Measurements from ENCODE around the gene PPM1H.
"Not testable (repeated sequence)": the region's sequence is repeated elsewhere in the genome, so short reads cannot be mapped to it uniquely, and the experiment has no call there.

Gene PPM1H

DNA sequence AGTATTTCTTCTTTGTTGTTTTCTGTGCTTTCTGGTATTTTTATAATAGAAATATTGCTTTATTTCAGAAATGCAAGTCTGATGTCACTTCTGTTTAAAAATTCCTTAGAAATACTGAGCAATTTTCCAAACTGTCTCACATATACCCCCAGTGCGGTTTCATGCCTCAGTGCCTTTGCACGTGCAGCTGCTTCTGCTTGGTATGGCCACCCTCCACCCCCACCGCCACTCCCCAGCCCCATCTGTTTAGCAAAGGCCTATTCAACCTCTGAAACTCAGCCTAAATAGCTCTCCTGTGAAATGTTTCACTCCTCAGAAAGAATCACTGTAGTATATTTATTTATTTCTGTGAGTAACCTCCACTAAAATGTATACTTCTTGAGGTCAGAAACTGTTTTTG lies 52.3 kb downstream of the PPM1H start:
- Histone ChIP-seq H3K27me3 (ENCODE audit: control insufficient read depth in 1 of 2, insufficient read depth in 1 of 2, low read length in 2 of 2) (peaks cover 0 to 23% of the 10 kb centered on the region in 2 experiments), H3K27ac (ENCODE audit: low read length, poor library complexity, severe bottlenecking) (no peak overlapping the region), H4K91ac (ENCODE audit: low read length) (no peak overlapping the region), H3K36me3 (ENCODE audit: control insufficient read depth in 1 of 2, insufficient read depth in 2 of 2, low read depth in 1 of 2, low read length in 2 of 2) (no peaks in the 10 kb centered on the region), H3K4me3 (ENCODE audit: insufficient read depth in 1 of 2, low read depth in 1 of 2, low read length in 2 of 2) (no peak overlapping the region), H3K9me3 (ENCODE audit: control insufficient read depth, low read length) (peaks cover 5% of the 10 kb centered on the region), H2BK5ac (ENCODE audit: low read depth, low read length, poor library complexity, severe bottlenecking) (no peak overlapping the region), H3K4ac (ENCODE audit: low read depth in 1 of 2, low read length in 2 of 2) (no peak overlapping the region), H2BK120ac (ENCODE audit: low read depth, low read length) (no peak overlapping the region), H4K8ac (ENCODE audit: low read length) (no peak overlapping the region), H3K79me1 (replicated peaks; ENCODE audit: low read length, poor library complexity, severe bottlenecking) (peaks cover 9% of the 10 kb centered on the region), H3K9ac (ENCODE audit: low read length) (no peak overlapping the region), H2AFZ (ENCODE audit: low read depth, low read length) (no peak overlapping the region), H2BK15ac (ENCODE audit: low read depth, poor library complexity, severe bottlenecking) (no peak overlapping the region), H3K18ac (ENCODE audit: low read depth in 1 of 2, low read length in 2 of 2) (no peak overlapping the region), H3K23ac (ENCODE audit: low read length in 2 of 2) (no peak overlapping the region), H3K4me1 (ENCODE audit: control insufficient read depth, insufficient read depth, low read depth, low read length) (peaks cover 7% of the 10 kb centered on the region), H2BK12ac (ENCODE audit: low read length in 2 of 2) (no peak overlapping the region), H3K14ac (ENCODE audit: low read length in 2 of 2) (no peak overlapping the region), H3K4me2 (ENCODE audit: low read length, poor library complexity, severe bottlenecking) (no peak overlapping the region), H2AK5ac (ENCODE audit: low read length, severe bottlenecking) (peak overlapping the region; percentile 40)
- DNase-seq, result no peak
- 84% methylated on average over 3 of the region's 3 CpGs for WGBS

GRCh38 chr12:62882140-62882539 lies 52.8 kb downstream of the PPM1H start:
- H3K9me3 ChIP-seq (ENCODE audit: control insufficient read depth, low read length), result peaks cover 5% of the 10 kb centered on the region
- H3K23ac ChIP-seq (ENCODE audit: low read length in 2 of 2), result no peak overlapping the region
- H4K91ac ChIP-seq (ENCODE audit: low read length), result no peak overlapping the region
- no peak overlapping the region for H3K18ac ChIP-seq (ENCODE audit: low read depth in 1 of 2, low read length in 2 of 2)
- H2BK15ac ChIP-seq (ENCODE audit: low read depth, poor library complexity, severe bottlenecking), result no peak overlapping the region
- H3K4me3 ChIP-seq (ENCODE audit: insufficient read depth in 1 of 2, low read depth in 1 of 2, low read length in 2 of 2), result no peak overlapping the region
- peaks cover 7% of the 10 kb centered on the region for H3K4me1 ChIP-seq (ENCODE audit: control insufficient read depth, insufficient read depth, low read depth, low read length)
- H3K27ac ChIP-seq (ENCODE audit: low read length, poor library complexity, severe bottlenecking), result peak overlapping the region; percentile 31
- no peak overlapping the region for H2BK12ac ChIP-seq (ENCODE audit: low read length in 2 of 2)
- H2BK5ac ChIP-seq (ENCODE audit: low read depth, low read length, poor library complexity, severe bottlenecking), result no peak overlapping the region
- H3K4me2 ChIP-seq (ENCODE audit: low read length, poor library complexity, severe bottlenecking), result no peak overlapping the region
- no peak overlapping the region for H3K4ac ChIP-seq (ENCODE audit: low read depth in 1 of 2, low read length in 2 of 2)
- no peak overlapping the region for H2AFZ ChIP-seq (ENCODE audit: low read depth, low read length)
- H2AK5ac ChIP-seq (ENCODE audit: low read length, severe bottlenecking), result peak overlapping the region; percentile 64
- H3K27me3 ChIP-seq (ENCODE audit: control insufficient read depth in 1 of 2, insufficient read depth in 1 of 2, low read length in 2 of 2), result peaks cover 0 to 23% of the 10 kb centered on the region in 2 experiments
- H2BK120ac ChIP-seq (ENCODE audit: low read depth, low read length), result no peak overlapping the region
- no peak overlapping the region for H3K9ac ChIP-seq (ENCODE audit: low read length)
- no peak overlapping the region for H4K8ac ChIP-seq (ENCODE audit: low read length)
- no peaks in the 10 kb centered on the region for H3K36me3 ChIP-seq (ENCODE audit: control insufficient read depth in 1 of 2, insufficient read depth in 2 of 2, low read depth in 1 of 2, low read length in 2 of 2)
- H3K79me1 ChIP-seq (replicated peaks; ENCODE audit: low read length, poor library complexity, severe bottlenecking), result peaks cover 7% of the 10 kb centered on the region
- H3K14ac ChIP-seq (ENCODE audit: low read length in 2 of 2), result no peak overlapping the region
- WGBS, result 92% methylated on average over 3 of the region's 3 CpGs
- no peak for DNase-seq

DNA sequence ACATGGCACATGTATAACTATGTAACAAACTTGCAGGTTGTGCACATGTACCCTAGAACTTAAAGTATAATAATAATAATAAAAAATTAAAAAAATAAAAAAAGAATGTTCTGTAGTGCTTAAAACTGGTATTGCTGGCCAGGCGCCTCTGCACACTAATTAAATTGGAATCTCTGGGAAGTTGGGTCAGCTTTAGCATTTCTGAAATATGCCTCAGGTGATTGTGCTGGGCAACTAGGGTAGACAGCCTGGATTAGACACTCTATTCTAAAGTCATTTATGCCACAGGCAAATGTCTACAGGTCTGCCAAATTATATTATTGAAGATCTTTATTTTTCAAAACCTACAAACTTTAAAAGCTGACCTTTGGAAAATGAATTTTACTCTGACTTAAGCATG lies 55.3 kb downstream of the PPM1H start:
- Histone ChIP-seq H3K4ac (ENCODE audit: low read depth in 1 of 2, low read length in 2 of 2) (no peak overlapping the region), H2BK15ac (ENCODE audit: low read depth, poor library complexity, severe bottlenecking) (no peak overlapping the region), H4K8ac (ENCODE audit: low read length) (no peak overlapping the region), H3K9ac (ENCODE audit: low read length) (no peak overlapping the region), H2BK5ac (ENCODE audit: low read depth, low read length, poor library complexity, severe bottlenecking) (no peak overlapping the region), H2BK12ac (ENCODE audit: low read length in 2 of 2) (no peak overlapping the region), H2AK5ac (ENCODE audit: low read length, severe bottlenecking) (no peak overlapping the region), H3K79me1 (replicated peaks; ENCODE audit: low read length, poor library complexity, severe bottlenecking) (peaks cover 9% of the 10 kb centered on the region), H3K27me3 (ENCODE audit: control insufficient read depth in 1 of 2, insufficient read depth in 1 of 2, low read length in 2 of 2) (peaks cover 0 to 36% of the 10 kb centered on the region in 2 experiments), H2AFZ (ENCODE audit: low read depth, low read length) (no peak overlapping the region), H2BK120ac (ENCODE audit: low read depth, low read length) (no peak overlapping the region), H3K9me3 (ENCODE audit: control insufficient read depth, low read length) (peaks cover 5% of the 10 kb centered on the region), H4K91ac (ENCODE audit: low read length) (no peak overlapping the region), H3K27ac (ENCODE audit: low read length, poor library complexity, severe bottlenecking) (no peak overlapping the region), H3K4me1 (ENCODE audit: control insufficient read depth, insufficient read depth, low read depth, low read length) (peaks cover 9% of the 10 kb centered on the region), H3K36me3 (ENCODE audit: control insufficient read depth in 1 of 2, insufficient read depth in 2 of 2, low read depth in 1 of 2, low read length in 2 of 2) (no peaks in the 10 kb centered on the region), H3K18ac (ENCODE audit: low read depth in 1 of 2, low read length in 2 of 2) (no peak overlapping the region), H3K4me2 (ENCODE audit: low read length, poor library complexity, severe bottlenecking) (no peak overlapping the region), H3K4me3 (ENCODE audit: insufficient read depth in 1 of 2, low read depth in 1 of 2, low read length in 2 of 2) (no peak overlapping the region), H3K23ac (ENCODE audit: low read length in 2 of 2) (no peak overlapping the region), H3K14ac (ENCODE audit: low read length in 2 of 2) (no peak overlapping the region)
- no peak for DNase-seq
- 88% methylated on average over 1 of the region's 1 CpG for WGBS

- H3K4ac ChIP-seq (ENCODE audit: low read depth in 1 of 2, low read length in 2 of 2); H2AFZ ChIP-seq (ENCODE audit: low read depth, low read length); H3K27ac ChIP-seq (ENCODE audit: low read length, poor library complexity, severe bottlenecking); H4K91ac ChIP-seq (ENCODE audit: low read length); H2AK5ac ChIP-seq (ENCODE audit: low read length, severe bottlenecking); H2BK15ac ChIP-seq (ENCODE audit: low read depth, poor library complexity, severe bottlenecking); H3K4me1 ChIP-seq (ENCODE audit: control insufficient read depth, insufficient read depth, low read depth, low read length); H3K18ac ChIP-seq (ENCODE audit: low read depth in 1 of 2, low read length in 2 of 2); H3K4me2 ChIP-seq (ENCODE audit: low read length, poor library complexity, severe bottlenecking); H3K36me3 ChIP-seq (ENCODE audit: control insufficient read depth in 1 of 2, insufficient read depth in 2 of 2, low read depth in 1 of 2, low read length in 2 of 2); H2BK5ac ChIP-seq (ENCODE audit: low read depth, low read length, poor library complexity, severe bottlenecking); H3K79me1 ChIP-seq (replicated peaks; ENCODE audit: low read length, poor library complexity, severe bottlenecking); H3K14ac ChIP-seq (ENCODE audit: low read length in 2 of 2); H3K9me3 ChIP-seq (ENCODE audit: control insufficient read depth, low read length); H4K8ac ChIP-seq (ENCODE audit: low read length); H3K9ac ChIP-seq (ENCODE audit: low read length); H2BK12ac ChIP-seq (ENCODE audit: low read length in 2 of 2); H2BK120ac ChIP-seq (ENCODE audit: low read depth, low read length); DNase-seq; H3K23ac ChIP-seq (ENCODE audit: low read length in 2 of 2); H3K4me3 ChIP-seq (ENCODE audit: insufficient read depth in 1 of 2, low read depth in 1 of 2, low read length in 2 of 2): not testable (repeated sequence)
- WGBS, result 100% methylated on average over 2 of the region's 3 CpGs
- peaks cover 0 to 37% of the 10 kb centered on the region in 2 experiments for H3K27me3 ChIP-seq (ENCODE audit: control insufficient read depth in 1 of 2, insufficient read depth in 1 of 2, low read length in 2 of 2)
These were observed 55.7 kb downstream of the PPM1H start for GRCh38 chr12:62879228-62879627.

All from mesenchymal stem cell (in vitro differentiated cells and primary cell).